AG08396 (cell line): ENCODE measurements around the gene RPA1.
"Not testable (repeated sequence)": the region's sequence is repeated elsewhere in the genome, so short reads cannot be mapped to it uniquely, and the experiment has no call there.

Experiments used
- DNase-seq: peaks from one replicate; pipeline ENCODE4 v3.0.0; 2012; ENCODE audit warnings: low spot score, mixed read lengths

Gene RPA1

GRCh38 chr17:1880851-1881630, 51.2 kb downstream of the RPA1 start:
- DNase-seq: no peak

- DNase-seq: peak; percentile 43
Measured at GRCh38 chr17:1882836-1883235, 53.0 kb downstream of the RPA1 start.

GRCh38 chr17:1883536-1883935, 53.7 kb downstream of the RPA1 start:
- DNase-seq: no peak

- DNase-seq: no peak
Measured at GRCh38 chr17:1888741-1889140, 58.9 kb downstream of the RPA1 start.

GRCh38 chr17:1890758-1891450, 61.1 kb downstream of the RPA1 start:
- no peak for DNase-seq

GRCh38 chr17:1894753-1895339, 65.0 kb downstream of the RPA1 start:
- DNase-seq: no peak

- DNase-seq: not testable (repeated sequence)
Measured at GRCh38 chr17:1895479-1895878, 65.7 kb downstream of the RPA1 start.

GRCh38 chr17:1896243-1897104, 66.7 kb downstream of the RPA1 start:
- DNase-seq: no peak

- DNase-seq: no peak
Measured at GRCh38 chr17:1897105-1897656, 67.4 kb downstream of the RPA1 start.

GRCh38 chr17:1898332-1898731, 68.5 kb downstream of the RPA1 start:
- DNase-seq: no peak

GRCh38 chr17:1898872-1899271, 69.1 kb downstream of the RPA1 start:
- DNase-seq: no peak

GRCh38 chr17:1899403-1900000, 69.7 kb downstream of the RPA1 start:
- no peak for DNase-seq

- DNase-seq: no peak
Measured at GRCh38 chr17:1904273-1905182, 74.7 kb downstream of the RPA1 start.

- DNase-seq: no peak
Measured at GRCh38 chr17:1905190-1905913, 75.5 kb downstream of the RPA1 start.

- no peak for DNase-seq
Measured at GRCh38 chr17:1906662-1907101, 76.9 kb downstream of the RPA1 start.

GRCh38 chr17:1907216-1907631, 77.4 kb downstream of the RPA1 start:
- no peak for DNase-seq

- DNase-seq: peak; percentile 60
Measured at GRCh38 chr17:1907909-1908698, 78.3 kb downstream of the RPA1 start.

GRCh38 chr17:1908699-1909309, 79.0 kb downstream of the RPA1 start:
- DNase-seq: peak; percentile 86
